IPS-20b (cell line): Measurements from ENCODE around the gene FAM222A.

Experiments used
- H3K27ac ChIP-seq: one replicate; pipeline ENCODE4 v1.5.1; 2013; ENCODE audit warnings: low read length
- H3K27me3 ChIP-seq: 2 replicates; pipeline ENCODE4 v1.6.1; 2013; ENCODE audit warnings: mild to moderate bottlenecking, low read length, inconsistent platforms; ENCODE audit not compliant: insufficient read depth
- H3K36me3 ChIP-seq: 2 replicates; pipeline ENCODE4 v1.6.1; 2013; ENCODE audit warnings: low read depth, mild to moderate bottlenecking, inconsistent platforms, low read length, moderate library complexity; ENCODE audit not compliant: insufficient read depth
- H3K4me1 ChIP-seq: 2 replicates; pipeline ENCODE4 v1.6.1; 2013; ENCODE audit warnings: mild to moderate bottlenecking, control low read depth, inconsistent platforms, low read length, moderate library complexity; ENCODE audit not compliant: insufficient read depth
- H3K4me3 ChIP-seq: 2 replicates; pipeline ENCODE4 v1.5.1; 2013; ENCODE audit warnings: mild to moderate bottlenecking, low read length, inconsistent platforms
- H3K9ac ChIP-seq: 2 replicates; pipeline ENCODE4 v1.6.1; 2013; ENCODE audit warnings: low read depth, mild to moderate bottlenecking, inconsistent platforms, low read length, moderate library complexity
- H3K9me3 ChIP-seq: 2 replicates; pipeline ENCODE4 v1.6.1; 2013; ENCODE audit warnings: mild to moderate bottlenecking, low read depth, low read length, inconsistent platforms; ENCODE audit not compliant: insufficient read depth

The FAM222A gene

DNA sequence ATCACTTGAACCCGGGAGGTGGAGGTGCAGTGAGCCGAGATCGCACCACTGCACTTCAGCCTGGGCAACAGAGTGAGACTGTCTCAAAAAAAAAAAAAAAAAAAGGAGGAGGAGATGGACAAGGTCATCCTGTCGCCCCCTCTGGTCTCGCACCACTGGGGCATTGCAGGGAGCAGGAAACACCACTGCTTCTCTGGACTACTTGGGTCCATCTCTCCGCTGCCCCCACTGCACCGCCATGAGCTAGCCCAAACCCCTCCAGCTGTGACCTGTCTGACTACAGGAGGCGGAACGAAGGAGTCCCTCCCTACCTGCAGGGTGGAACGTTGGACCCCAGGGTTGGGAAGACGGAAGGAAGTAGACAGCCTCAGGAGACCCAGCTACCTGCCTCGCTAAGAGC is 18.2 kb upstream of the FAM222A start:
- Histone ChIP-seq H3K36me3 (no peaks in the 10 kb centered on the region), H3K27ac (no peak overlapping the region), H3K9ac (no peak overlapping the region), H3K27me3 (no peaks in the 10 kb centered on the region), H3K4me3 (no peak overlapping the region), H3K9me3 (no peaks in the 10 kb centered on the region), H3K4me1 (no peaks in the 10 kb centered on the region)

DNA sequence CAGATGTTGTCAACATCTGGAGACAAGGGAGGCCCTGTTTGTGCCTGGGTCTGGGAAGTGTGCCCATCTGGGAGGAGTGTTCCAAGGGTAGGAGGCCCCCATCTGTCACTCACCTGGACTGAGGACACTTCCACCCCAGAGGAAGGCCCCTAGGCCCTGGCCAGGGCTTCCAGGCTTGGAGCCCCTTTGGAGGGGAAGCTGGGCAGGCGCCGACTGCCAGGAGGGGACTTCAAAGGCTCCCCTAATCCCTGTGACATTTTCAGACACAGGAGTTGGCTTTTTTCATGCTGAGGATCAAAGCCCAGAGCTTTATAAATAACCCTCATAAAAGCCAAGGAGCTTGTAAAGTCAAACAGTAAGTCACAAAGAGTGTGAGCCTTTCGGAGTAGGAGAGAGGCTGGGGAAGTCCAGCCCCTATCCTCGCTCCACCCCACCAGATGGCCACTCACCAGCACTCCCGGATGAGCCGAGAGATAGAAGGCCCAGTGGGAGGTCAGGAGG is 17.6 kb upstream of the FAM222A start:
- no peaks in the 10 kb centered on the region for H3K4me1 ChIP-seq
- H3K27me3 ChIP-seq = no peaks in the 10 kb centered on the region
- H3K36me3 ChIP-seq = no peaks in the 10 kb centered on the region
- no peak overlapping the region for H3K27ac ChIP-seq
- no peak overlapping the region for H3K9ac ChIP-seq
- H3K4me3 ChIP-seq = no peak overlapping the region
- no peaks in the 10 kb centered on the region for H3K9me3 ChIP-seq

DNA sequence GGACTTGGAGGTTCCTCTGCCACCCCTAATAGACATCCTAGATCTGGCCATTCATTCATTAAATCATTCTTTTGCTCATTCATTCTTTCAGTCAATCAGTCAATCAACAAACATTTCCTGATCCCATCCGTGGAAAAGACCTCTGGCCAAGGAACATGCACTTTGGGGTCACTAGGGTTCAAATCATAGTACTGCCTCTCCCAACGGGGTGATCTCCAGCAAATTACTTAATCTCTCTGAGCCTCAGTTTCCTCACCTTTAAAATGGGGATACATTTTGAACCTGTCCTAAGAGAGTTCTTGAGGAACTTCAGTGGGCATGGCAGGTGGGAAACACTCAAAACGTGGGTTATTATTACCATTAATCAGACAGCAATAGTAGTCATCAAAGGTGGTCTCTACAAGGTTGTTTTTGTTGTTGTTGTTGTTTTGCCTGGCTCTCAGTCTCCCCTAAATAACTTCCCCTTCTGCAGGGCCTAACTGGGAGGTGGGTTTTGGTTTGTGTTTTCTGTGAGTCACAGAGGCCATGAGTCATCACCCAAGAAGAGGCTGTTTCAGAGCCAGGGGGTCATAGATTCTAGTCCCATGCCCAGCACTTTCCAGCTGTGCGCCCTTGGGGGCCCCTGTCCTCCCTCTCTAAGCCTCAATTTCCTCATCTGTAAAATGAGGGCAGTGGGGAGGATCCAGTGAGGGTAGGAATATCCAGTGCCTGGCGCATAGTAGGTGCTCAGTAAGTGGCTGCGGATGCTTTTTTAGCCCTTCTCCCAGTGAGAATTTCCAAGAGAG is 16.9 kb upstream of the FAM222A start:
- H3K4me1 ChIP-seq = no peaks in the 10 kb centered on the region

DNA sequence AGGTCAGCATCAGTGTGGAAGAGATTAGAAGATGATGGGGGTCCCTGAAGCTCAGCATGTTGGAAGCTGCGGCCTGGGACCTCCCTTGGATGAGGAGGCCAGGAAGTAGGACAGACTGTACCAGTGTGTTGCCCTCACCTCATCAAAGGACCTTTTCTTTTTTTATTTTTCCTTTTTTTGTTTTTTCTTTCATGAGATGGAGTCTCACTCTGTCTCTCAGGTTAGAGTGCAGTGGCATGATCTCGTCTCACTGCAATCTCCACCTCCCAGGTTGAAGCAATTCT is 16.4 kb upstream of the FAM222A start:
- Histone ChIP-seq H3K27ac (no peak overlapping the region), H3K27me3 (no peaks in the 10 kb centered on the region), H3K9me3 (no peaks in the 10 kb centered on the region)

More for the DNA sequence above, 16.9 kb upstream of the FAM222A start:
- H3K27me3 ChIP-seq = no peaks in the 10 kb centered on the region
- no peak overlapping the region for H3K4me3 ChIP-seq
- H3K27ac ChIP-seq = no peak overlapping the region
- H3K9me3 ChIP-seq = no peaks in the 10 kb centered on the region
- H3K36me3 ChIP-seq = no peaks in the 10 kb centered on the region
- no peak overlapping the region for H3K9ac ChIP-seq

DNA sequence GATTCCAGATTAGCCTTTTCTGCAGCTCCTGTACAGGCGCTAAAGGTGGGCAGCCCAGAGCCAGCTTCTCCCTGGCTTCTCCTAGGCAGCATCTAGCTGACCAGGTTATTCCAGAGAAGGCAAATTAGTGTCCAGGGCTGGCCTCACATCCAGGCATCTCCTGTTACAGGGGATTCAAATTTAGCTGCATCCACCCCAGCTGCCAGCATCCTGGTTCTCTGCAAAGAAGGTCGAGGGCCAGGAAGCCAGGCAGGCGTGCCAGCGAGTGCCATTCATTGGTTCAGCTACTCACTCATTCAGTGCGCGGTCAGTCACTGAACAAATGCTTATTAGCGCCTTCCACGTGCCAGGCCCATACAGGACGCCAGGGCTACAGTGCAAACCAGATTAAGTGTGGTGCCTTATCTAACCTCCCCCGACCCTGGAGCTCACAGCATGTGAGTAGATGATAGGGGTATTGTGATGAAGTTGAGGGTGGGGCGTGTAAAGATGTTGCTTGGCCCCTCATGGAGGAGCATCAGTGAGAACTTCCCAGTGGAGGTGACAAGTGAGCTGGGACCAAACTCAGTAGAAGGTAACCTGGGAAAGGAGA is 15.7 kb upstream of the FAM222A start:
- H3K4me1 ChIP-seq = no peaks in the 10 kb centered on the region
- no peak overlapping the region for H3K4me3 ChIP-seq
- no peak overlapping the region for H3K27ac ChIP-seq
- H3K36me3 ChIP-seq = no peaks in the 10 kb centered on the region
- H3K9me3 ChIP-seq = no peaks in the 10 kb centered on the region
- H3K27me3 ChIP-seq = no peaks in the 10 kb centered on the region
- H3K9ac ChIP-seq = no peak overlapping the region; the same call in 1 of the 2 replicates

More for the DNA sequence above, 16.4 kb upstream of the FAM222A start:
- no peak overlapping the region for H3K9ac ChIP-seq
- no peak overlapping the region for H3K4me3 ChIP-seq
- H3K36me3 ChIP-seq = no peaks in the 10 kb centered on the region
- no peaks in the 10 kb centered on the region for H3K4me1 ChIP-seq

DNA sequence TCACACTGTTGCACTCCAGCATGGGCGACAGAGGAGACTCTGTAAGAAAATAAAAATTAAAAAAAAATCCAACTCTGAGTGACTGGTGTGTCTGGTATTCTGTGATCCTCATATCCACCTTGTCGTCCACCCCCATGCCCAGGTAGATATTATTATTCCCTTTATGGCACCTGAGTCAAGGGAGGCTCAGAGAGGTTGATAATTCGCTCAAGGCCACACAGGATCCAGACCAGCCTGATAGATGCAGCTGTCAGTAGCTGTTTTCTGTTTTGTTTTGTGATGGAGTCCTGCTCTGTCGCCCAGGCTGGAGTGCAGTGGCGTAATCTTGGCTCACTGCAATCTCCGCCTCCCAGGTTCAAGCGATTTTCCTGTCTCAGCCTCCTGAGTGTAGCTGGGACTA is 14.8 kb upstream of the FAM222A start:
- Histone ChIP-seq H3K4me3 (no peak overlapping the region), H3K9me3 (no peaks in the 10 kb centered on the region), H3K36me3 (no peaks in the 10 kb centered on the region), H3K4me1 (no peaks in the 10 kb centered on the region), H3K9ac (no peak overlapping the region), H3K27ac (no peak overlapping the region), H3K27me3 (no peaks in the 10 kb centered on the region)

DNA sequence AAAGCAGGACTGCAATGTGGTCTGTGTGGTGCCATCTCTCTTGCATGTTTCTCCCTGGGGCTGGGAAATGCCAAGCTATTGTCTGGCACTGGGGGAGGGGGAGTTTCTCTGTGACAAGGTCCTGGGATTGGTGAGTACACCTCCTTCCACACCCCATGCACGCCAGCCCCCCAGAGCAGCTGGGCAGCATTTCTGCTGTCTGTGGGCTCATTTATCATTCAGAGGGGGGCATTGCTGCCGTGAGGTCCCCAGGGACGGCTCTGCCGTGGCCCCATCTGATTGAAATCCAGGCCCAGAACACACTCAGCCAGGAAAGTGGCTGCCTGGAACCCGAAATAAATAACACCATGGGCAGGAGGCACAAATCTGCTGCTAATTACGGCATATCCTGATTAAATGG is 12.6 kb upstream of the FAM222A start:
- H3K36me3 ChIP-seq = no peaks in the 10 kb centered on the region
- H3K4me3 ChIP-seq = no peak overlapping the region
- no peaks in the 10 kb centered on the region for H3K4me1 ChIP-seq
- no peak overlapping the region for H3K27ac ChIP-seq
- no peak overlapping the region for H3K9ac ChIP-seq
- no peaks in the 10 kb centered on the region for H3K27me3 ChIP-seq
- H3K9me3 ChIP-seq = no peaks in the 10 kb centered on the region

DNA sequence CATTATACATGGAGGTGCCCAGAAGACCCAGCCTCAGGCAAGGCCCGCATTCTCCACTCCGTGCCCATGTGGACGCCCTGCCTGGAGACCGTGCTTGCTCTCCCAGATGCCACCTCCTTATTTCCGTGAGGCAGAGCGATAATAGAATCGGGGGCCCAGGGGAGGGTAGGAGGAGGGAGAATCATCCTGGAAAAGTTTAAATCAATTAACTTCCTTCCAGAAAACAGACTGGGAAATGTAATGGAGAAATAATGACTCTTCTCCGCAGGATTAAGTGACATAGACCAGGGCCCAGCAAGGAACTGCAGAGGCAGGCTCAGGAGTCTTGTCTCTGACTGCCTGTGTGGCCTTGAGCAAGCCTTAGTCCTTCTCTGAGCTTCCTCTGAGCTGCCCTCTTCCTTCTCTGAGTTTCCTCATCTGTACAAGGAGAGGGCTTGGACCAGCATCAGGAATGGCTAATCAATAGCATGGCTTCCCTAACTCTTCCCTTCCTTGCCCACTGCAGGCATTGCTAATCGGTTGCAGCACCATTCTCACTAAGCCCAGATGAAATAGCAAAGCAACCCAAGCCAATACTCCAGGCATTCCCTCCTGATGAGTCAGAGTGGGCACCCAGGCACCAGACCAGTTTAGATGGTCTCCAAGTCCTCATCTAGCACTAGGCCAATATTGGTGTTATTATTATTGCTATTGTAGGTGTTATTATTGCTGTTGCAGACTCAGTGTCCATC is 11.3 kb upstream of the FAM222A start:
- Histone ChIP-seq H3K36me3 (no peaks in the 10 kb centered on the region), H3K4me1 (no peaks in the 10 kb centered on the region), H3K4me3 (no peak overlapping the region), H3K27me3 (no peaks in the 10 kb centered on the region), H3K9ac (no peak overlapping the region), H3K9me3 (no peaks in the 10 kb centered on the region), H3K27ac (no peak overlapping the region)

DNA sequence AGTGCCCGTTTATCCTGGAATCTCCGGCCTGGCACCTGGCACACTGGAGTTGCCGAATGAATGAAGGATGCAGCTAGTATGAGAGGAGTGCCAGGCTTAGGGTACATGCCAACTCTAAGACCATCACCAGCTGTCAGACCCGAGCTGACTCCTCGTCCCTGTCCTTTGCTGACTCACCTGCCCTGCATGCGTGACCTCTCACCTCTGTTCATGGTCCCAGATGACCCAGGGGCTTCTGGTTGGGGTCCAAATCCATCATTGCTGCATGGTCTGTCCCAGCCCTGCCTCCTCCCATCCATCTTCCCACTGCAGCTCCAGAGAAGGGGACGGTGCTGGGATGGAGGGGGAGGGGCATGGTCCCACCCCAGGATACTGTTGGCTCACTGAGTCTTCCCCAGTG is 9.9 kb upstream of the FAM222A start:
- Histone ChIP-seq H3K27me3 (no peaks in the 10 kb centered on the region), H3K9ac (no peak overlapping the region), H3K27ac (no peak overlapping the region), H3K4me1 (no peaks in the 10 kb centered on the region), H3K9me3 (no peaks in the 10 kb centered on the region), H3K36me3 (no peaks in the 10 kb centered on the region), H3K4me3 (no peak overlapping the region)

DNA sequence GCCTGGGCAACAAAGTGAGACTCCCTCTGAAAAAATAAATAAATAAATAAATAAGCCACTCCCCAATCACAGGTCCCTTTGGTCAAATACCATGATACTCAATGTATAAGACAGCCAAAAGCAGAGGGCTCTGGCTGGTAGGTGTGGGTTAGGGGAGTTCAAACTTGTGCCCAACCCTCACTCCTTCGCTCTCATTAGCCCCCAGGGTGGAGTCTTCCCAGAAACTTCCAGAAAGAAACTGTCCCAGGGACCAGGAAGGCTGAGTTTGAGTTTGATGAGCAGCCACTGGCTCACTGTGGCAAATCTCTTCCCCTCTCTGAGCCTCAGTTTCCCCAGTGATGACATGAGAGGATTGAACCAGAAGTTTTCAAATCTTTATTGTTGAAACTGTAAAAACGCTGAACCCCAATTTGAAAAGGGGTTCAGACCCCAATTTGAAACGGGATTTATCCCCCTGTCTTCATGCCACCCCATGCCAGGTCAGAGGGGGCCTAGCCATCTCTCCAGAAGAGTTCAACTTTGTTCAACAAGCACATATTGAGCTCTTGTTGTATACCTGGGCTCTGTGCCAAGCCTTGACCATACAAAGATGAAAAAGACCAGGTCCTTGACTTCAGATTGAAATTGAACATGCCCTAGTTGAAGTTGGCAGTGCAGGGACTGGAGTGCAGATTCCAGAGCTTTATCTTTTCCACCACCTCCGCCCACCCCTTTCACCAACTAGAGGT is 9.1 kb upstream of the FAM222A start:
- Histone ChIP-seq H3K4me3 (no peak overlapping the region), H3K36me3 (no peaks in the 10 kb centered on the region), H3K27me3 (no peaks in the 10 kb centered on the region), H3K27ac (no peak overlapping the region), H3K4me1 (no peaks in the 10 kb centered on the region), H3K9me3 (no peaks in the 10 kb centered on the region), H3K9ac (no peak overlapping the region)

DNA sequence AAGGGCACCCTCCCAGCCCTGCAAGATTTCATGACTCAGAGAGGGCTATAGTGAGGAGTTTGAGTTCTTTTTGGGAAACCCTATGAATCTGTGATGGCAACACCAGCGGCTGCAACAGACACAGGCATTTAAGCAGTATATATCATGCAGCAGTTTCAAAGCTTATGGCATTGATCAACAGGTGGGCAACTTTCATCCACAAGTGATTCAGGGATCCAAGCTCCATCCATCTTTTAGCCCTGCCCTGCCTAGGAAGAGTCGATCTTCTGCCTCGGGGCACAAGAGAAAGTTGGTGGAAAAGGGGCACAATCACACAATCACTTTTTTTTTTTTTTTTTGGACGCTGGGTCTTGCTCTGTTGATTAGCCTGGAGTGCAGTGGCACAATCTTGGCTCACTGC is 8.3 kb upstream of the FAM222A start:
- H3K4me1 ChIP-seq = no peaks in the 10 kb centered on the region
- H3K36me3 ChIP-seq = no peaks in the 10 kb centered on the region
- H3K9me3 ChIP-seq = no peaks in the 10 kb centered on the region
- no peak overlapping the region for H3K9ac ChIP-seq
- no peak overlapping the region for H3K4me3 ChIP-seq
- H3K27me3 ChIP-seq = peaks cover under 1% of the 10 kb centered on the region
- H3K27ac ChIP-seq = no peak overlapping the region
